AG04449 (cell line): ENCODE data around the gene PRKCH.

ENCODE experiments used
- CTCF ChIA-PET: fragments of 350-600 bp; formaldehyde crosslinking; extraction: SDS; loops from one replicate; lab custom pipeline; 2021; ENCODE audit warnings: antibody characterized with exemption; lab: Yijun Ruan, JAX
- POLR2A ChIA-PET: fragments of 400-600, 350-600 bp; formaldehyde crosslinking; extraction: SDS; loops from one replicate; lab custom pipeline; 2020; ENCODE audit warnings: antibody characterized with exemption, inconsistent platforms; lab: Yijun Ruan, JAX
- DNase-seq: peaks from one replicate; pipeline ENCODE4 v3.0.0-alpha.2; 2010; ENCODE audit warnings: low read depth, low spot score
- H3K4me3 ChIP-seq: 2 replicates; pipeline ENCODE4 v1.5.1; 2011; ENCODE audit warnings: low read depth, mild to moderate bottlenecking, control low read depth, low read length
- TF ChIP-seq, protein P1 (sequence below): IDR thresholded peaks from one replicate; pipeline ENCODE4 v1.5.1; 2011; ENCODE audit warnings: mild to moderate bottlenecking, moderate library complexity, low read length, control low read depth, inconsistent platforms; ENCODE audit not compliant: insufficient read depth; ENCODE audit errors: missing control alignments

The PRKCH gene

DNA sequence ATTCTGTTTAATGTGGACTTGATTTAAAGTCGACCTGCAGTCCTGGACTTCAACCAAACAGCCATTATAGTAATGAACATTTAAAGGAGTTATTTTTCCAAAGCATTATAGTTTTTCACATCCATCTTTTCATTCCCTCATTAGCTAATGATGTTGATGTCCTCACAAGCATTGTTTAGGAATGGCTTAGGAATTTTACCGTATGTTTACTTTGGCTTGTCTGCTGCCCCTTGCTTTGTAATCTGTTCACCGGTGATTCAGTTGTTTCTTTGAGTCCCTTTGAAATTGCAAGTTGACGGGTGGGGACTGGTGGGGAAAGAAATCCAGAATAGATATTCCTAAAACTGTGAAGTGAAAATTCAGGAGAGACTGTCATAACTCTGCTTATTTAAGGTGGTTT lies 25.4 kb downstream of the PRKCH start:
- POLR2A ChIA-PET = no interaction called here
- DNase-seq = no peak
- CTCF ChIA-PET = no interaction called here

DNA sequence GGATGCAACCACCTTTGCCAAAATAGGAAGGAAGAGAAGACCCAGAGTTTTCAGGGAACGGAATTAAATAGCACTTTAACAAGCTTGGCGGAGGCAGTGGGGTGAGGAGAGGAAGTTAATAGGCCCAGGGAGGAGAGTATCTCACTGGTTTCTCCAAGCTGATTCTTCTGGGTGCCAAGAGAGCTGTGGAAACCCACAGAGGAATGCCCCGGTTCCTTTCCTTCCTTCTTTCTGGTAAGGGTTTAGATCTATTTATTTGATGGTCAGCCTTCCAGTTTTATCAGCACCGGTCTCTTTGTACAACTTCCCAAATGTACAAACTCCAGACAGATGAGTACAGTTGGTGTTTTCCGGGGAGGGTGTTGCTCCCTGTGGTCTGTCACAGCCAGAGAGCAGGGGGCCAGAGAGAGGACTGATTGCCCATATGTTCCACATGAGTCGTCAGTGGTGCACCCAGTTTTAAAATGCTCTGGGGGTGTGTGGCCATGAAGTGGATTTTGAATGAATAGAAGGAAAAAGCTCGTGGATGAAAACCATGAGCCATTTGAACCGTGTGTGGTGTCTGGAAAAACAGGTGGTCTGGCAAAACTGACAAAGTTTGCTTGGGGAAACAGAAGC lies 26.6 kb downstream of the PRKCH start:
- ChIA-PET POLR2A (no interaction called here), CTCF (no interaction called here)
- no peak overlapping the region for H3K4me3 ChIP-seq
- TF ChIP-seq, protein P1, sequence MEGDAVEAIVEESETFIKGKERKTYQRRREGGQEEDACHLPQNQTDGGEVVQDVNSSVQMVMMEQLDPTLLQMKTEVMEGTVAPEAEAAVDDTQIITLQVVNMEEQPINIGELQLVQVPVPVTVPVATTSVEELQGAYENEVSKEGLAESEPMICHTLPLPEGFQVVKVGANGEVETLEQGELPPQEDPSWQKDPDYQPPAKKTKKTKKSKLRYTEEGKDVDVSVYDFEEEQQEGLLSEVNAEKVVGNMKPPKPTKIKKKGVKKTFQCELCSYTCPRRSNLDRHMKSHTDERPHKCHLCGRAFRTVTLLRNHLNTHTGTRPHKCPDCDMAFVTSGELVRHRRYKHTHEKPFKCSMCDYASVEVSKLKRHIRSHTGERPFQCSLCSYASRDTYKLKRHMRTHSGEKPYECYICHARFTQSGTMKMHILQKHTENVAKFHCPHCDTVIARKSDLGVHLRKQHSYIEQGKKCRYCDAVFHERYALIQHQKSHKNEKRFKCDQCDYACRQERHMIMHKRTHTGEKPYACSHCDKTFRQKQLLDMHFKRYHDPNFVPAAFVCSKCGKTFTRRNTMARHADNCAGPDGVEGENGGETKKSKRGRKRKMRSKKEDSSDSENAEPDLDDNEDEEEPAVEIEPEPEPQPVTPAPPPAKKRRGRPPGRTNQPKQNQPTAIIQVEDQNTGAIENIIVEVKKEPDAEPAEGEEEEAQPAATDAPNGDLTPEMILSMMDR = no peak
- no peak for DNase-seq

More for the DNA sequence above, 25.4 kb downstream of the PRKCH start:
- no peak overlapping the region for H3K4me3 ChIP-seq
- TF ChIP-seq, protein P1 = no peak

DNA sequence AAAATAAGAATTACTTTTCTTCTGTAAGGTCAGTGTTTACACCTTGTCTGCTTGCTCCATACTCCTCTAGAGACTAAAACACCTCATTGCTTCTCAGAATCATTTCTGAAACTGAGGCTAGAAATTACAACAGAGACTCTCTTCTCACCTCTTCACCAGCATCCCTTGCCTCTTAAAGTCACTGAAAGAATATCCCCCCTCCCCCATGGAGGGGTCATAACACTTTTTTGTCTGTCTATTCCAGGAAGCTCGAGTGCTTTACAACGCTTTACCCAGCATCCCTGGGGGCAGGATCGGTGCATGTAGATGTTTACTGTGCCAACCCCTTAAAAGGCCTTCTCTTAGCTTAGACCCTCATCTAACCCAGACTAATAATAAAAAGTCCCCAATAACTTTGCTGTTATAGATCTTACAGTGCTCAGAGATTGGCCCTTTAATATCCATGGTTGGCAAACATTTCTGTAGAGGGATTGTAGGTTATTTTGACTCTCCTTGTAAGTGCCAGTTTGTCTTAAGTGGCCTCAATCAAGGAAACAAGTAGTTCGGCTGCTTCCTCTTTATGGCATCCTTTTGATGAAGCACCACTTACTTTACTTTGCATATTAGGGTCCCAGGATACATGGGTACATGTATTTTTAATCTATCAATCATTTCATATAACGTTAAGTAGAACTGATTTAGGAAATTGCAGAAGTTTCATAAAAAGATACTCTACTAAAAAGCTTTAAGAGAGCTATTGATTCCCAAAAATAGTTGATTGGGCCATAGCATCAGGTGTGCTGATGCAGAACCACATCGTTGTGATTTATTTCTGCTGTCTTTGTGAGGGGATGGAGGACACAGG lies 29.3 kb downstream of the PRKCH start:
- no peak for DNase-seq
- ChIA-PET POLR2A (no interaction called here), CTCF (interaction anchor here (1.4 kb wide), 1 partner anchor 65 kb away, joined by 3 read pairs; no protein-coding TSS in a partner anchor)
- no peak overlapping the region for H3K4me3 ChIP-seq
- TF ChIP-seq, protein P1 = no peak

DNA sequence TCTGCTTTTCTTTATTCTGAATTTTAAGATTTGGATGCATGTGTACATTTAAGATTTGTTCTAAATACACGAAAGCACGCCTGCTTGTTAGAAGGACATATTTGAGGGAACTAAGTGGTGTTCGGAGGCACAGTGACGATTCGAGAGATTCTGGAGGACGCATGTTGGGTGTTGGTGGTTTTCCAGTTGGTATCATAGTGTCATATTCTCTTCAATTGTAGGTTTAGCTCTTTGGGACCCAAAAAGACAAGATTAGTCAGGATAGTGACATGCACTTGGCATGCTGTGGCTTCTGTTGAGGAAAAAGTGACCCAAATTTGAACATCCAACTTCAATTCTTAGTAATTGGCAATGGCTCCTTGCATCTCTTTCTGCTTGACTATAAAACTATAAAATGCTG lies 30.1 kb downstream of the PRKCH start:
- H3K4me3 ChIP-seq = no peak overlapping the region
- no peak for DNase-seq
- CTCF ChIA-PET = interaction anchor here (1.4 kb wide), 1 partner anchor 66 kb away, joined by 3 read pairs; no protein-coding TSS in a partner anchor
- POLR2A ChIA-PET = no interaction called here
- TF ChIP-seq, protein P1 = no peak

DNA sequence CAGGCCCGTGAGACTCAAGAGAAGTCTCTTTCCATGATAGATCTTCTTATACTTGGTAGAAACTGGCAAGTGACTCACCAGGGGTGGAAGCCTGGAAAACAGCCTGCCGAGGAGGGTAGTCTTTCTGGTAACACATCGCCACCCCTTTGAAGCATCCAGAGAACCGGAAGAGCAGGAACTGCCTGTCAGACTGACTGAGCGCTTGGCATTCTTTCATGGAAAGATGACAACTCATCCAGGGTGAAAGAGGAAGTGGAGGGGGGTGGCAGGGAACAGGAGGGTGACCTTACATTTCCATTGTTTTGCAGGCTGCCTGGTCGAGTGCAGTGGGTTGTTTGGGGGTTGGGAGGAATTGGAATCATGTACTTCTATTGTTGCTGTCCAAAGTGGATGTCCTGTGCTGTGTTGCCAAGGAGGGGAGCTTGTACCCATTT lies 34.5 kb downstream of the PRKCH start:
- DNase-seq = no peak
- ChIA-PET POLR2A (no interaction called here), CTCF (no interaction called here)
- TF ChIP-seq, protein P1 = no peak
- no peak overlapping the region for H3K4me3 ChIP-seq

DNA sequence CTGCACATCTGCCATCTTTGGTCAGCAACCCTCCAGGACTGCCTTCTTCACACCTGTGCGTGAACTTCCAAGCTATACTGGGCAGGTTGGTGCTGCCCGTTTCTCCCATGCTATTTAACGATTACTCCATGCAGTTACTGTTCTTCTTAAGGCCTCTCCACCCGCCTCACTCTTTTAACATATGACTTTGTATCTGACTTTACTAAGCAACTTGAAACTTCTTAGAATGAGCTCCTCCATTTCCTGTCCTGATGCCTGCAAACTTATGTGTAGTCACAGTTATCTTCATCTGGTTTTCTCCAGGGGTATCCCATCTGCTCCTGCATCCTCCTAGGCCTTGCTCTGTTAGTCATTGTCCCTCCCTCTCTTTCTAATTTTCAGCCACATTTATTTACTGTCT lies 35.7 kb downstream of the PRKCH start:
- ChIA-PET POLR2A (no interaction called here), CTCF (no interaction called here)
- H3K4me3 ChIP-seq = no peak overlapping the region
- no peak for DNase-seq
- TF ChIP-seq, protein P1 = no peak
